Measurements from ENCODE around the gene ARSB. TPM values are rescaled to one million over a fixed set of nuclear protein-coding genes. Genes with fewer than 3 reads are reported as not detected.

ARSB gene
- total RNA-seq, 1 donor from 2014 or later, result 23.5 TPM

GRCh38 chr5:78755822-78756429 lies 229.2 kb downstream of the ARSB start:
- TF ChIP-seq CTCF (IDR thresholded peaks at IDR 0.05; ENCODE audit: partially characterized antibody, unreplicated experiment), result no peak
- no peaks in the 10 kb centered on the region for H3K36me3 Mint-ChIP-seq (ENCODE audit: unreplicated experiment)
- H3K9me3 Mint-ChIP-seq (ENCODE audit: unreplicated experiment), result no peaks in the 10 kb centered on the region
- H3K4me3 Mint-ChIP-seq (ENCODE audit: unreplicated experiment), result no peak overlapping the region
- H3K27ac Mint-ChIP-seq (ENCODE audit: unreplicated experiment), result no peak overlapping the region
- no peak for DNase-seq
- peaks cover 3% of the 10 kb centered on the region for H3K4me1 Mint-ChIP-seq (ENCODE audit: low read depth, unreplicated experiment)
- peaks cover 5% of the 10 kb centered on the region for H3K27me3 Mint-ChIP-seq (ENCODE audit: unreplicated experiment)

- TF ChIP-seq CTCF (IDR thresholded peaks at IDR 0.05; ENCODE audit: partially characterized antibody, unreplicated experiment), result no peak
- Mint-ChIP-seq H3K36me3 (ENCODE audit: unreplicated experiment) (no peaks in the 10 kb centered on the region), H3K9me3 (ENCODE audit: unreplicated experiment) (no peaks in the 10 kb centered on the region), H3K27me3 (ENCODE audit: unreplicated experiment) (peaks cover 1% of the 10 kb centered on the region), H3K4me1 (ENCODE audit: low read depth, unreplicated experiment) (peaks cover 3% of the 10 kb centered on the region), H3K4me3 (ENCODE audit: unreplicated experiment) (no peak overlapping the region), H3K27ac (ENCODE audit: unreplicated experiment) (no peak overlapping the region)
- no peak for DNase-seq
These were observed 230.5 kb downstream of the ARSB start for GRCh38 chr5:78754655-78755054.

- no peak for TF ChIP-seq CTCF (IDR thresholded peaks at IDR 0.05; ENCODE audit: partially characterized antibody, unreplicated experiment)
- no peak for DNase-seq
- peaks cover 4% of the 10 kb centered on the region for H3K27me3 Mint-ChIP-seq (ENCODE audit: unreplicated experiment)
- H3K36me3 Mint-ChIP-seq (ENCODE audit: unreplicated experiment), result no peaks in the 10 kb centered on the region
- H3K27ac Mint-ChIP-seq (ENCODE audit: unreplicated experiment), result no peak overlapping the region
- no peak overlapping the region for H3K4me3 Mint-ChIP-seq (ENCODE audit: unreplicated experiment)
- H3K9me3 Mint-ChIP-seq (ENCODE audit: unreplicated experiment), result no peaks in the 10 kb centered on the region
- peaks cover 3% of the 10 kb centered on the region for H3K4me1 Mint-ChIP-seq (ENCODE audit: low read depth, unreplicated experiment)
These were observed 232.0 kb downstream of the ARSB start for GRCh38 chr5:78753093-78753531.

DNA sequence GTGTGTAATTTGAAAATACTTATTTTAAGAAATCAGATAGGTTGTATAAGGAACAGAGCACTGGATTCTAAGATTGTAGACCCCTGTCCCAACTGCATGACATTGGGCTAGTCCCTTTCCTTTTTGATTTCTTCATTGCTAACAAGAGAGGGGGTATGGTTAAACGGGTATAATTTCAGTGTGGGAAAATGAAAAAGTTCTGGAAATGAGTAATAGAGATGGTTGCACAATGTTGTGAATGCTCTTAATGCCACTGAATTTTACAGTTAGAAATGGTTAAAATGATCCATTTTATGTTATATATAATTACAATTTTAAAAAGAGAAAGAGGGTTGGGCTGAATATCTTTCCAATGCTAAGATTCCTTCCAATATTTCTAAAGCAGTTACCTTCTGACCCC lies 233.2 kb downstream of the ARSB start:
- Mint-ChIP-seq H3K4me1 (ENCODE audit: low read depth, unreplicated experiment) (peaks cover 9% of the 10 kb centered on the region), H3K36me3 (ENCODE audit: unreplicated experiment) (no peaks in the 10 kb centered on the region), H3K4me3 (ENCODE audit: unreplicated experiment) (no peak overlapping the region), H3K27ac (ENCODE audit: unreplicated experiment) (no peak overlapping the region), H3K27me3 (ENCODE audit: unreplicated experiment) (peaks cover 4% of the 10 kb centered on the region), H3K9me3 (ENCODE audit: unreplicated experiment) (no peaks in the 10 kb centered on the region)
- TF ChIP-seq CTCF (IDR thresholded peaks at IDR 0.05; ENCODE audit: partially characterized antibody, unreplicated experiment), result no peak
- no peak for DNase-seq

DNA sequence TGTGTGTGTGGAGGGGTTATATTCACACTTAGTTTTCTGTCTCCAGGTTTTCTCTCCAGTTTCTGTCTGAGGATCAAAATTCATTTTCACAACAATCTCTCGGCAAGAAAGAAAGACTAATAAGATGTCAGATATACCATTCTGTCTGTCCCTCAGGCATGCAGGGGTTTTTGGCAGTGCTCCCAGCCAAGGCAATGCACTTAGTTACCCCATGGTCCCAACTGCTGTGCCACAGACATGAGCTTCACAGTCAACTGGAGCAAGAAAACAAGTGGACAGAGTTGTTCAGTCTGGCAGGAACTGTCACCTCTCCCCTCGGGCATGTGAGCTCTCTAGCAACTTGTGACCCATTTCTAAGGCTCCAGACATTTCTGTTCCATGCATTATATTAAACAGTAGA lies 234.8 kb downstream of the ARSB start:
- peaks cover 5% of the 10 kb centered on the region for H3K27me3 Mint-ChIP-seq (ENCODE audit: unreplicated experiment)
- no peaks in the 10 kb centered on the region for H3K36me3 Mint-ChIP-seq (ENCODE audit: unreplicated experiment)
- H3K27ac Mint-ChIP-seq (ENCODE audit: unreplicated experiment), result no peak overlapping the region
- H3K4me3 Mint-ChIP-seq (ENCODE audit: unreplicated experiment), result no peak overlapping the region
- no peak for DNase-seq
- TF ChIP-seq CTCF (IDR thresholded peaks at IDR 0.05; ENCODE audit: partially characterized antibody, unreplicated experiment), result no peak
- H3K9me3 Mint-ChIP-seq (ENCODE audit: unreplicated experiment), result no peaks in the 10 kb centered on the region
- peaks cover 6% of the 10 kb centered on the region for H3K4me1 Mint-ChIP-seq (ENCODE audit: low read depth, unreplicated experiment)
